Measurements from ENCODE around the gene RMI2. TPM values are rescaled to one million over a fixed set of nuclear protein-coding genes. Genes with fewer than 3 reads are reported as not detected.
A peak's percentile ranks its signal among the peaks of the same experiment; 100 is the strongest.

The RMI2 gene
- total and polyA plus RNA-seq, 8 donors, result 2.3 to 79.9 (median 8.3) TPM

GRCh38 chr16:11379420-11379819 lies 34.2 kb downstream of the RMI2 start:
- DNase-seq, result peak; percentile 43 to 54
- no peaks in the 10 kb centered on the region for H3K36me3 ChIP-seq
- intact Hi-C loops (cut with DNase I; ENCODE audit: low total_unique reads), result no loop called here
- WGBS, 5 donors, result 56 to 59% (median 57%) methylated on average over 7 of the region's 7 CpGs
- no peak overlapping the region for H3K4me3 ChIP-seq
- TF ChIP-seq EP300 (IDR thresholded peaks at IDR 0.05) (no peak), CTCF (IDR thresholded peaks at IDR 0.05) (no peak), POLR2A (IDR thresholded peaks at IDR 0.05) (no peak), POLR2AphosphoS5 (IDR thresholded peaks at IDR 0.05) (no peak)
- no peaks in the 10 kb centered on the region for H3K9me3 ChIP-seq
- no peak overlapping the region for H3K27ac ChIP-seq
- H3K27me3 ChIP-seq, result peaks cover 0 to 4% (median 0%) of the 10 kb centered on the region in 3 donors
- no peaks in the 10 kb centered on the region for H3K4me1 ChIP-seq

DNA sequence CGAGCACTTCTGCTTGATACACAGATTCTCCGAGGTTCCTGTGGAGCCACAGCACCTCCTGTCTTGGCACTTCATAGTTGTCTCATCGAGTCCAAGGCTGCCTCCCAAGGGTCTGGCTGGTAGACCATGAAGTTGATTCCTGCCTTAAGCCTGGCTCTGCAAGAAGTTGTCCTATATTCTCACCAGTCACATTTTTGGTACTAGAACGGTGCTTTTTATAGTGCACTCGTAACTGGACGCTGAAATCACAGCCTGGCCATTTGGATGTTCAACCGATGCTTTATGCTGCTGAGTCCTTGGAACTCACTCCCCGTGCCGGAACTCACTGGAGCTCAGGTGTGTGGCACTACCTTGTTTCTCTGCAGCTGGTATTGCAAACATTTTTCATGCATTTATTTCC lies 35.6 kb downstream of the RMI2 start:
- WGBS, 5 donors, result 92 to 97% (median 93%) methylated on average over 9 of the region's 9 CpGs
- H3K9me3 ChIP-seq, result no peaks in the 10 kb centered on the region
- no peak overlapping the region for H3K4me3 ChIP-seq
- H3K4me1 ChIP-seq, result no peaks in the 10 kb centered on the region
- peaks cover 0 to 4% (median 0%) of the 10 kb centered on the region in 3 donors for H3K27me3 ChIP-seq
- DNase-seq, result no peak
- no peak for TF ChIP-seq POLR2AphosphoS5 (IDR thresholded peaks at IDR 0.05)
- no peaks in the 10 kb centered on the region for H3K36me3 ChIP-seq
- no peak overlapping the region for H3K27ac ChIP-seq
- intact Hi-C loops (cut with DNase I; ENCODE audit: low total_unique reads), result no loop called here

DNA sequence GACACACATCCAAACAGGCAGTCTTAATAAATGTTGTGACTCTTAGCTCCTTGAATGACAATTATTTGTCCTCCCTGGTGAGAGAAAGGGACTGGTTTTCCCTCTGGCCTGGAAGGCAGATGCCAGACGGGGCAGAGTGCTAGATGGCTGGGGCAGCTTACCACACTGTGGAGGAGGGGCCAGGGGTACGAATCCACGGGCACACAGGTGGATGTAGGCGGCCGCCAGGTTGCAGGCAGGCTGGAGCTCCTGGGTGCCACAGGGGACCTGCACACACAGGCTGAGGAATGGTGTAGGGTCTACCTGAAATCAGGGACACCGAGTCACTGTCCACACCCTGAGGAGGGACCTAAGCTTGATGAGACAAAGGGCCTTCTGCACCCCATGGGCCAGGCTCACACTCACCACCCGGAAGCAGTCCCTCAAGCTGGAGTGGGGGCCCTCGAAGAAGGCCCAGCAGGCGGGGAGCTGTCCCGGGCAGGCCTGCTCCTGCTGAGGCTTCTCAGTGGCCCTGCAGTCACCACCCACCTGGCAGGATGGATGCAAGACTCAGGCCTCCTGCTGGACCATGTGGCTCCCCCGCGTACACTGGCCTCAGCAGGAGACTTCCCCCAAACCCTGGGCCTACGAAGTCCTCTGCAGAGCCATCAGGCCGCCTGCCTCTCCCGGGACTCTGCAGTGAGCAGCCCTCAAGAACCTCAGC lies 38.4 kb downstream of the RMI2 start:
- TF ChIP-seq POLR2AphosphoS5 (IDR thresholded peaks at IDR 0.05), result no peak
- Histone ChIP-seq H3K27ac (no peak overlapping the region), H3K4me3 (no peak overlapping the region), H3K36me3 (no peaks in the 10 kb centered on the region), H3K4me1 (peaks cover 0 to 7% (median 2%) of the 10 kb centered on the region in 4 donors), H3K9me3 (no peaks in the 10 kb centered on the region), H3K27me3 (peaks cover 0 to 12% (median 0%) of the 10 kb centered on the region in 3 donors)
- WGBS, 5 donors, result 88 to 93% (median 91%) methylated on average over 12 to 15 of the region's 15 CpGs
- no peak for DNase-seq
- intact Hi-C loops (cut with DNase I; ENCODE audit: low total_unique reads), result no loop called here

DNA sequence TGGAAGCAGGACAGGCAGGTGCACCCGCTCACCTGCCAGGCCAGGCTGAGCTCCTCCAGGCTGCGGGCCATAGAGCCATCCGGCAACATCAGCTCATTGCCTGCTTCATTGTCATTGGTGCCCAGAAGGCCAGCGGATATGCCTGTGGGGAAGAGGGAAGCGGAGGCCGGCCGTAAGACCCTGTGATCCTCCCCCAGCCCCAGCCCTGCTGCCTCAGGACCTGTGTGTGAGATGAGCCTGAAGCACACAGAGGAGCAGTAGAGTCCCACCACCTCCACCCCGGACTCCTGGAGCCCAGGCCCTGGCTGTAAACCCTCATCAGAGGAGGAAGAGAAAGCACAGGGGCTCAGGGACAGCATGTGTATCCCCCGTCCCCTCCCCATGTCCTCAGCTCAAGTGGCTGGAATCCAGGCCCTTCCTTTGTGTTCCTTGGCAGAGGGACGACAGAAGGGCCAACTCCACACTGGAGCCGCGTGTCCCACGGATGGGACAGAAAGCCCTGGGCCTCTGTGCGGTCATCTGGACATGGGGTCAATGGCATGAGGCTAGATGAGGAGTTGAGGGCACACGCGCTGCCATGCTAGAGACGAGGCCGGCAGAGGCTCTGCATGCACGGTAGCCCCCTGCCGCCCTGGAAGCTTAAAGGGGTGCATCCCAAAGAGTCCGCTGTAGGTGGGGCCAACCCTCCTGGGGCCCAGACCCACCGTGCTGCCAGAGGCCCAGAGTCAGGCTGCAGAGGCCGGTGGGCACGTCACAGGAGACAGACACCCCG lies 39.1 kb downstream of the RMI2 start:
- intact Hi-C loops (cut with DNase I; ENCODE audit: low total_unique reads), result no loop called here
- no peak overlapping the region for H3K27ac ChIP-seq
- WGBS, 5 donors, result 82 to 88% (median 86%) methylated on average over 4 to 25 of the region's 25 CpGs

More for the DNA sequence above, 39.1 kb downstream of the RMI2 start:
- no peaks in the 10 kb centered on the region for H3K36me3 ChIP-seq
- H3K9me3 ChIP-seq, result no peaks in the 10 kb centered on the region
- TF ChIP-seq POLR2AphosphoS5 (IDR thresholded peaks at IDR 0.05) (no peak), POLR2A (IDR thresholded peaks at IDR 0.05) (no peak), CTCF (IDR thresholded peaks at IDR 0.05) (no peak), EP300 (IDR thresholded peaks at IDR 0.05) (no peak)
- H3K27me3 ChIP-seq, result peaks cover 0 to 12% (median 0%) of the 10 kb centered on the region in 3 donors
- H3K4me3 ChIP-seq, result no peak overlapping the region
- DNase-seq, result no peak
- peaks cover 0 to 7% (median 2%) of the 10 kb centered on the region in 4 donors for H3K4me1 ChIP-seq
